Adipocyte (in vitro differentiated cells): ENCODE measurements around the gene MINDY4.

Source experiments
- DNase-seq: peaks from one replicate; pipeline ENCODE4 v3.0.0-alpha.2; 2015; ENCODE audit warnings: low read depth
- H3K27me3 ChIP-seq: replicated peaks from 2 replicates; pipeline ENCODE4 v1.7.0; 2013; ENCODE audit warnings: mild to moderate bottlenecking, low read length, moderate library complexity; ENCODE audit not compliant: control insufficient read depth, insufficient read depth
- H3K36me3 ChIP-seq: 2 replicates; pipeline ENCODE4 v1.7.0; 2013; ENCODE audit warnings: low read length, mild to moderate bottlenecking, moderate library complexity; ENCODE audit not compliant: control insufficient read depth, insufficient read depth, severe bottlenecking
- H3K4me1 ChIP-seq: 2 replicates; pipeline ENCODE4 v1.7.0; 2013; ENCODE audit warnings: mild to moderate bottlenecking, low read length, moderate library complexity; ENCODE audit not compliant: control insufficient read depth, insufficient read depth
- H3K4me3 ChIP-seq: 2 replicates; pipeline ENCODE4 v1.7.0; 2013; ENCODE audit warnings: mild to moderate bottlenecking, low read length, moderate library complexity
- H3K9ac ChIP-seq: 2 replicates; pipeline ENCODE4 v1.7.0; 2013; ENCODE audit warnings: mild to moderate bottlenecking, low read length, moderate library complexity
- H3K9me3 ChIP-seq: 2 replicates; pipeline ENCODE4 v1.7.0; 2013; ENCODE audit warnings: mild to moderate bottlenecking, low read length, moderate library complexity; ENCODE audit not compliant: control insufficient read depth

MINDY4 gene

DNA sequence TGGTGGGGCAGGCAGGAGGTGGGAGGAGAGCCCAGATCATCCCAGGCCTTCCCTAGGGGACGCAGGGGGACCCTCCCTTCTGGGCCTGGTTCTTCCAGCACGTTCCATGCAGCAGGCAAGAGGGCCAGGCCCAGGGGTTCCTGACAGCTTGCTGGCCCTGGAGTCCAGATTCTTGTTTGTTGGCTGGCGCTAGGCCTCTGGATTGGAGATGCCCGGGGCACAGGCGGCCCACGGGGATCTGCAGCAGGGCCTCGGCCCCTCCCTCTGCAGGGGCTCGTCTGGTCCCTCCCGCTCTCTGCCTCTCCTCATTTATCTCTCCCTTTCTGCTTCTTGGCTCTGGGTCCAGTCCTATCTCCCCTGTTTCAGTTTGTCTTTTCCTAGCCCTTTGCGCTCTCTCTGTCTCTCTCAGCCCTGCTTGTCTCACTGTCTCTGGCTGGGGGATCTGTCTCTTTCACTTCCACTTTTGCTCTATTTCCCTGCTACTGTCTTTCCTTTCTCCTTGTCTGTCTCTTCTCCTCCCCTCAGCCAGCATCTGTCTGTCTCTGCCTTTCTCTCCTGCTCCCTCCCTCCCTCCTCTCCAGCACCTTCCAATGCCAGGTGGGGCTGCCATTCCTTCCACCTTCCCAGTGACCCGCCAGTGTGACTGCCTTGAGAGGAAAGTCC is 139.3 kb downstream of the MINDY4 start:
- H3K36me3 ChIP-seq, result no peaks in the 10 kb centered on the region
- no peak for DNase-seq
- no peaks in the 10 kb centered on the region for H3K9me3 ChIP-seq
- peaks cover 48% of the 10 kb centered on the region for H3K4me1 ChIP-seq
- H3K4me3 ChIP-seq, result no peak overlapping the region
- H3K9ac ChIP-seq, result peak overlapping the region; percentile 32
- H3K27me3 ChIP-seq, result no peaks in the 10 kb centered on the region

DNA sequence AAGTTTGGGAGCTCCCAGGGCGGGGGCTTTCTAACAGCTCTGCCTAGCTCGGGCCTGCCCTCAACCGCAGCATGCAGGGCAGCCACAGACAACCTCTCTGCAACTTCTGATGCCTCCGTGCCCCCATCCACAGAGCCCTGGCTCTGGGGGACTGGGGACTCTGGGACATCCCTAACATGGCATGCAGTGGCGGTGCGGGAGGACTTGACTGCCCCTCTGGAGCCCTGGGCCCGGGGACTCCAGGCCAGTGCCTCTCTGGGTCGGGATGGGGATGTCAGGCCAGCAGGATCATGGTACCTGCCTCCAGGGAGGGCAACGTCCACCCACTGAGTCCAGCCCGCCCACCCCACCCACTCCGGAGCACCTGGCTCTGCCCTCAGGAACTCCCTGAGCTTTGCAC is 139.9 kb downstream of the MINDY4 start:
- H3K27me3 ChIP-seq, result no peaks in the 10 kb centered on the region
- H3K36me3 ChIP-seq, result no peaks in the 10 kb centered on the region
- no peak overlapping the region for H3K4me3 ChIP-seq
- H3K4me1 ChIP-seq, result peaks cover 43% of the 10 kb centered on the region
- no peaks in the 10 kb centered on the region for H3K9me3 ChIP-seq
- DNase-seq, result no peak
- H3K9ac ChIP-seq, result peak overlapping the region; percentile 32

DNA sequence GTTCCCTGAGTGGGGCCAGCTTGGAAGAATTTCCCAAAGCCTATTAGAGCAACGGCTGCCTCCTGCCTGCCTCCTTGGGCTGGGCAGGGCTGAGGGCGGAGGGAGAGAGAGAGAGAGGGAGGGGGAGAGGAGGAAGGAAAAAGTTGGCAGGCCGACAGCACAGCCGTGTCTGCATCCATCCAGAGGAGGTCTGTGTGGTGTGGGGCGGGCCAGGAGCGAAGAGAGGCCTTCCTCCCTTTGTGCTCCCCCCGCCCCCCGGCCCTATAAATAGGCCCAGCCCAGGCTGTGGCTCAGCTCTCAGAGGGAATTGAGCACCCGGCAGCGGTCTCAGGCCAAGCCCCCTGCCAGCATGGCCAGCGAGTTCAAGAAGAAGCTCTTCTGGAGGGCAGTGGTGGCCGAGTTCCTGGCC is 140.3 kb downstream of the MINDY4 start, which contains the start of gene AQP1:
Gene AQP1 (plus strand): TSS at position 293 of the 409 bp plus-strand sequence. CDS start 57 bp downstream, at position 350.
- peak within 1 kb of the TSS; percentile 39 for H3K9ac ChIP-seq
- no peak for DNase-seq
- no peaks in the 10 kb centered on the region for H3K27me3 ChIP-seq
- H3K36me3 ChIP-seq, result no peaks in the 10 kb centered on the region
- H3K4me3 ChIP-seq, result peak within 1 kb of the TSS; percentile 58
- no peaks in the 10 kb centered on the region for H3K9me3 ChIP-seq
- peaks cover 39% of the 10 kb centered on the region for H3K4me1 ChIP-seq

DNA sequence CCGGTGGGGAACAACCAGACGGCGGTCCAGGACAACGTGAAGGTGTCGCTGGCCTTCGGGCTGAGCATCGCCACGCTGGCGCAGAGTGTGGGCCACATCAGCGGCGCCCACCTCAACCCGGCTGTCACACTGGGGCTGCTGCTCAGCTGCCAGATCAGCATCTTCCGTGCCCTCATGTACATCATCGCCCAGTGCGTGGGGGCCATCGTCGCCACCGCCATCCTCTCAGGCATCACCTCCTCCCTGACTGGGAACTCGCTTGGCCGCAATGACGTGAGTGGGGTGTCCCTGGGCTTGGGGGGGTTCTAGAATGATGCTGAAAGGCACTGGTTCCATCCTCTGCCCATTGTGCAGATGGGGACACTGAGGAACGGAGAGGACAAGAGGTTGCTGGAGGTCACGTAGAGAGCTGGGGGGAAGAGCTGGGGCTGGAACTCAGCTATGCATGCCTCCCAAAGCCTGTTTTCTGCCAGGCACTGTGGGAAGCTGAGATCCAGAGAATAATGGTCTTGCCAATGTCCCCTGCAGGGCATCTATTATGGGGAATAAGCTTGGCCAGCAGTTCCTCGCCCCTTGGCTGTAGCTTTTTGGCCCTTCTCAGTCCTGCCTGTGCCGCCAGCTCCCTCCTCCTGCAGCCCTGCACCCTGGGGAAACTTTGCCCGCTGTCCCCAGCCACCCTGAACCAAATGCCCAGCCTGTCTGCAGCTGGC is 141.0 kb downstream of the MINDY4 start:
- DNase-seq, result no peak

DNA sequence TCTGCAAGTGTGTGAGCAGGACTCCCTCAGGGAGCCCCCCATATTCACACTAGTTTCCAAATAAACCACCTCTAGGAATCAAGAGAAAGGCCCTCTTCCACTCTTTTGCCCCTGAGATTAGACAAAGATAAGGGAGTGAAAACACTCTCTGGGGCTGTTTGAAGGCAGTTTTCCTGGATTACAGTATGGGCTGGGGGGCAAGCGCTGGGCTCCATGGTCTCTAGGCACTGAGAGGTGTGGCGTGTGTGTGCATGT is 141.4 kb downstream of the MINDY4 start:
- peak overlapping the region; percentile 39 for H3K9ac ChIP-seq
- no peak for DNase-seq
- H3K4me1 ChIP-seq, result peaks cover 28% of the 10 kb centered on the region
- no peaks in the 10 kb centered on the region for H3K9me3 ChIP-seq
- H3K27me3 ChIP-seq, result no peaks in the 10 kb centered on the region
- H3K36me3 ChIP-seq, result no peaks in the 10 kb centered on the region
- peak overlapping the region; percentile 58 for H3K4me3 ChIP-seq

More for the DNA sequence above, 141.0 kb downstream of the MINDY4 start:
- Histone ChIP-seq H3K36me3 (no peaks in the 10 kb centered on the region), H3K9me3 (no peaks in the 10 kb centered on the region), H3K9ac (peak overlapping the region; percentile 39), H3K27me3 (no peaks in the 10 kb centered on the region), H3K4me3 (peak overlapping the region; percentile 58), H3K4me1 (peaks cover 33% of the 10 kb centered on the region)

DNA sequence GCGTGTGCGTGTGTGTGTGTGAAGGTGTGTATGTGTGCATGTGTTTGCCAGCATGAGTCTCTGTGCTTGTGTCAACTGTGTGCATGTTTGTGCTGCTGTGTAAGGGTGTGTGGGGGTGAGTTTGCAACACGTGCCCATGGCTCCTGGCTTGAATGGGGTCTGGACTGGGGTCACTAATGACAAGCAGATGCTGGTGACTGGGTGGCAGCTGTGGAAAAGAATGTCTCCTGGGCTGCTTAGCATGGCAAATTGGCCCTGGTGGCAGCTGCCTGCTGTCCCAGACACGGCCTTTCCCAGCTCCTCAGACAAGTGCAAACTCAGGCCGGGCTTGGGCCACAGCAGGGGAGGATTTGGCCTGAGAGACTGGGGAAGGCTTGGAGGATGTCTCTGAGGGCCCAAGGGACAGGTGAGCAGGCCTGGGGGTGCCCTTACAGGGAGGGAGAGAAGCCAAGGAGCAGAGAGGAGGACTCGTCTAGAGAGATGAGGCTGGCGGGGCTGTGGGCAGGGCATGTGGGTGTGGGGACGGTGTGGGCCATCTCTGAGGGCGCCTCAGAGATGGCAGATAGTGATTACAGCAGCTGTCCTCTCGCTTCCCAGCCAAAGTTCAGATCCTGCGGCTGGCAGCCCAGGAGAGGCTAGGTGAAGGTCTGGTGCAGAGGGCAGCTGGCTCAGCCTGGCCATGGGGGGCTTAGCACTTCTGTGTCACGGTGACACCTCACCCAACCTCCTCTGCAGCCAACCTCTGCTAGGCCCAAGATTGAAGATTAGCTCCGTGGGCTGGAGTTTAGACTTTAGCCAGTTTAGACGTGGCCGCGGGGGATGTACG is 142.0 kb downstream of the MINDY4 start:
- Histone ChIP-seq H3K36me3 (no peaks in the 10 kb centered on the region), H3K4me1 (peaks cover 24% of the 10 kb centered on the region), H3K9me3 (no peaks in the 10 kb centered on the region), H3K4me3 (peak overlapping the region; percentile 58), H3K9ac (peak overlapping the region; percentile 39), H3K27me3 (no peaks in the 10 kb centered on the region)
- DNase-seq, result no peak

DNA sequence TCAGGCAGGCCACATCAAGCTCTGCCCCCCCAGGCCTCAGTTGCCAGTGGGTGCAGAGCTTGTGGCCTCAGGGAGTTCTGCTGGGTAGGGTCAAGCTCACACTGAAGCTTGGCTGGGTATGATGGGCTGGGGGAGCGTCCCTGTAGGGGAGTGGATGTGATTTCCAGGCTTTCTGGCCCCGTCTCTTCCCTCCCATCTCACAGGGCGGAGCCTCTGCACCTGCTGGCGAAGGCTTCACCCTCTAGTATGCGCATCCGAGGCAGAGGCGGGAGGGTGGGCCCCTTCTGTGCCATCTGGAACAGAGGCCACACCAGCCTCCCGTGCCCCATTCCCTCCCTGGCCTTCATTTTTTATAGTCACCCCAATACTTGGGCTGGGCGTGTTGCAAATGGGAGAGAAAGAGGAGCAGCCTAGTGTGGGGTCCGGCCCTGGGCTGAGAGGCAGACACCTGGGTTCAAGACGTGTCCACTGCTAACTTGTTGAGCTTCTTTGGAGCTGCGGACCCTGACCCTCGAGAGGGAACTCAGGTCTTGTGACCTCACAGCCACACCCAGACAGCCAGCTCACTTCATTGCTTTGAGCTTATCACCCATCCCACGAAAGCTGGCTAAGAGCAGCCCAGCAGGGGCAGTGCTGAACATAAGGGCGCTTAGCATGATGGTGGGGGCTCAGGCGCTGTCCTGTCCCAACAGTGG is 142.8 kb downstream of the MINDY4 start:
- no peaks in the 10 kb centered on the region for H3K27me3 ChIP-seq
- no peaks in the 10 kb centered on the region for H3K36me3 ChIP-seq
- no peak for DNase-seq
- H3K9ac ChIP-seq, result no peak overlapping the region
- peaks cover 24% of the 10 kb centered on the region for H3K4me1 ChIP-seq
- H3K9me3 ChIP-seq, result no peaks in the 10 kb centered on the region
- H3K4me3 ChIP-seq, result peak overlapping the region; percentile 58

DNA sequence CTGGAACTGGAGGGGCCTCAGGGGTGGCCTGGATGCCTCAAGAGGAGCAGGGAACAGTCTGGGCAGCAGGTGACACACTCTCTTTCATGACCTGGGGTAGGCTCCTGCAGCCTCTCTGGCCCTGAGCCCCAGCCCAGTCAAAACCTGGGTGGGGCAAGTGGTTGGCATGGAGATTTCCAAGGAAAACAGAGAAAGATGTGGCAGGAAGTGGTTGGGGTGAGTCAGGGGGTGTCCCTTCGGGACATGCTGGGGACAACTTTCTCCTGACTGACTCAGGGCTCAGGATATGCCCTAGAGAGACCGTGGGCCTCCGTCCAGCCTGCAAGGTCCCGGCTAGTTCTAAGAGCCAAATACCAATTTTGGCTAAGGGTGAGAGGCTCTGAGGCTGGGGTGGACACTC is 143.4 kb downstream of the MINDY4 start:
- Histone ChIP-seq H3K4me1 (peaks cover 24% of the 10 kb centered on the region), H3K27me3 (no peaks in the 10 kb centered on the region), H3K9me3 (no peaks in the 10 kb centered on the region), H3K4me3 (no peak overlapping the region), H3K36me3 (no peaks in the 10 kb centered on the region), H3K9ac (peak overlapping the region; percentile 65)
- peak; percentile 30 for DNase-seq

DNA sequence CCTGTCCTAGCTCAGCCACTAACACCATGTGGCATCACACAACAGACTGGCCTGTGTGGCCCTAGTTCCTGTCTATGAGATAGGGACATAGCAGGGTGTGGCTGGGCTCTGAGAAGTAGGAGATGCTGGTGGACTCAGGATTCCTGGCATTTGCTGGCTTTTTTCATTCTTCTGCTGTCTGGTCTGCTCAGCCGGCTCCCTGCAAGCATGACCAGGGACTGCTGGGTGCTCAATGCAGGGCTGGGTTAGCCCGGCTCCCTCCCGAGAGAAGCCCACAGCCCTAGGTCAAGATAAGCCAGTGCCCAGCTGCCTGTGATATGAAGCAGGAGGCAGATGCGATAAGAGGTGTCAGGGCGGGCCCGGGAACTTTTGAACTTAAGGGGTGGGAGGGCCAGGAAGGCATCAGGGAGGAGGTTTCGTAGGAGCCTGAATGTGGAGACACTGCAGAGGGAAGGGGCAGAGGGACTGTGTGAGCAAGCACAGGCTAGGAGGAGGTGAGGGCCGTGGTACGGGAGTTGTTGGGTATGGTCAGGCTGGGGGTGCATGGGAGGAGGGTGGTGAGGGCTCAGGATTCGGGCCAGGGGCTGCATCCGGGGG is 143.9 kb downstream of the MINDY4 start:
- Histone ChIP-seq H3K36me3 (no peaks in the 10 kb centered on the region), H3K9me3 (no peaks in the 10 kb centered on the region), H3K4me1 (peaks cover 25% of the 10 kb centered on the region), H3K4me3 (no peak overlapping the region), H3K9ac (peak overlapping the region; percentile 65), H3K27me3 (no peaks in the 10 kb centered on the region)
- DNase-seq, result peak; percentile 25

DNA sequence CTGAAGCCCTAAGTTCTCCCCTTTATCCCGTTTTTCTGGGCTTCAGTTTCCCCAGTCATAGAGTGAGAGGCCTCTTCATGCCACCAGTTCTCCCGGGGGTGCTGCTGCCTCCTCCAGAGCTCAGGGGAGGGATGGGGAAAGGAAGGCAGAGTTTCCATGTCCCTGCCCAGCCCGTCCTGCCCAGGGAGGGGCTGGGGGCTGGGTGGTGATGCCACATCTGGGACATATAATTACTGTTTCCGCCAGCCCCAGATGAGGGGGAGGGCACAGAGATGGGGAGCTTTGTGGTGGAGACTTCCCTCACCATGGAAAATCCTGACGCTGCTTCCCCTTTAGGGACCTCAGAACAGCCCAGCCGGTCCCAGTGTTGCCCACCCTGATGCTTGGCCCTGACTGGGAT is 144.5 kb downstream of the MINDY4 start:
- Histone ChIP-seq H3K4me3 (no peak overlapping the region), H3K9ac (peak overlapping the region; percentile 65), H3K27me3 (no peaks in the 10 kb centered on the region), H3K9me3 (no peaks in the 10 kb centered on the region), H3K4me1 (peaks cover 26% of the 10 kb centered on the region), H3K36me3 (no peaks in the 10 kb centered on the region)
- DNase-seq, result no peak
